ENCODE results near the gene MYO3A.

MYO3A gene

GRCh38 chr10:25933653-25934608, at the start of gene MYO3A:
TSS of gene MYO3A (plus strand) at chr10:25934229. CDS start at chr10:25952111, 17,882 bp downstream.
- DNase-seq, result no peak

- DNase-seq, result no peak
These were observed 45.4 kb upstream of the MYO3A start for GRCh38 chr10:25888627-25889026.

GRCh38 chr10:25890995-25891394, 43.0 kb upstream of the MYO3A start:
- DNase-seq, result no peak

DNA sequence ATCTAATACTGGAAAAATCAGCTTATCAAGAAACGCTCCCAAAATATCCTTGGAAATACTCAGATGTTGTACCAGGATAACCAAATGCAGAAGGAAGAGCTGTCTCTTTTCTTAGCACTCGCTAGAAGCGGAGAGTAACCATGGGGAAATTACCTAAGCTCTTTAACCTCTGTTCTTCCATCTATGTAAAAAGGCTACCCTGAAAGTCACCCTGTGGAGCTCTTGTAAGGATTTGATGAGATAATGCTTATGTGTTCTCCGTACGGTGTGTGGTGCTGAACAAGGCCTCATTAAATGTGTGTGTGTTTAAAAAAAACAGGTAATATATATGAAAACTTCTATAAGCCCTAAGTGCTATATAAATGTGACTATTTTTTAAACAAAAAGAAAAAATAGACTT, 38.2 kb upstream of the MYO3A start:
- DNase-seq, result no peak

GRCh38 chr10:25896421-25896820, 37.6 kb upstream of the MYO3A start:
- no peak for DNase-seq

- DNase-seq, result no peak
These were observed 34.7 kb upstream of the MYO3A start for GRCh38 chr10:25899304-25899703.

GRCh38 chr10:25901199-25901598, 32.8 kb upstream of the MYO3A start:
- no peak for DNase-seq

DNA sequence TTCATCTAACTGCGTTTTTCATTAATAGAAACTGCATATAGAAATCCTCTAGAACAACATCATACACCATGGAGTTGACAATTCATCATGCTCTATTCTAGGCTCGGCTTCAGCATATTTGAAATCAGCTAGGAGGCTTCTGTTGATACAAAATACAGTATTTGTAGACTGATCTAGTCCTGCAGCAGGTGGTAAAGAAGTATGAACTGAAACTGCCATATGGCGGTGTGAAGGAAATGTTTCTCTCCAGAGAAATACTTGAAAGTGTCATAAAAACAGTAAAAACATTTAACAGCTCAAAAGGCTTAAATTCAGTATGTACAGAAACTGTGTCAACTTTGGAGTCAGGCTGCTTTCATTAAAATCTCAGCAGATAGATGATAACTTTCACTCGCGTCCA, 32.0 kb upstream of the MYO3A start:
- no peak for DNase-seq

DNA sequence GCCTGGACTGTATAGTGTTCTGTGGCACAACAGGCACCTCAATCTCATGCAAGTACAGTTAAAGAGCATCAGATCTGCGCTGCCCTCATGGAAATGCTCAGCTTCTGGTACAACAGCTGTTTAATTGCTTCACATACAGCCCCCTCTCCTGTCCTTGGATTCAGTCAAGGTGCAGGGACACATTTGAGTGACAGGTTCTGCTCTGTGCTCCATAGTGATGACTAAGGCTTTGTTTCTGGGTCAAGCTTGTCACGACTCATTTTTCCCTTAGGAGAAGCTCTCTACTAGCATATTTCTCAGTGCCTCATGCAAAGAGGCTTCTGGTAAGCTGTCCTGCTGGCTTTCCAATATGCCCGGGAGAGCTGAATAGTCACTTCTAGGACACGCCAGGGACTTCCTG, 26.8 kb upstream of the MYO3A start:
- DNase-seq, result no peak

GRCh38 chr10:25912866-25913265, 21.2 kb upstream of the MYO3A start:
- DNase-seq, result no peak

- no peak for DNase-seq
These were observed 19.3 kb upstream of the MYO3A start for GRCh38 chr10:25914776-25915175.

DNA sequence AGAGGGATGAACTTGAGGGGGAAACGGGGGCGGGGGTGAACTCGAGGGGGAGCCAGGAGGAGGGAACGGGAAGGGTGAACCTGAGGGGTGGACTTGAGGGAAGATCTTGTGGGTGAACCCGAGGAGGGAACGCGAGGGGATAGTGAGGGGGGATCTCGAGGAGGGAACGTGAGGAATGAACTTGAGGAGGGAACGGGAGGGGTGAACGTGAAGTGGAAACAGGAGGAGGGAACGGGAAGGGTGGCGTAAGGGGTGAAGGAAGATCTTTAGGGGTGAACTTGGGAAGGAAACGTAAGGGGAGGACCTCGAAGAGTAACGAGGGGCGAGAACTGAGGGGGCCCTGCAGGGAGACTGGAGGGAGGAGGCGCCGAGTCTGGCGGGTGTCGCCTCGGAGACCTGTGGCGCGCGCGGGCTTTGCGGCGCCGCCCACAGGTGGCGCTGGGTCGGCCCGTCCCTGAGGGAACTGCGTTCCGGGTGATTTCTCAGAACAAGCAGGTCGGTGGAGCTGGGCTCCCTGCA, 651 bp downstream of the MYO3A start:
- no peak for DNase-seq

DNA sequence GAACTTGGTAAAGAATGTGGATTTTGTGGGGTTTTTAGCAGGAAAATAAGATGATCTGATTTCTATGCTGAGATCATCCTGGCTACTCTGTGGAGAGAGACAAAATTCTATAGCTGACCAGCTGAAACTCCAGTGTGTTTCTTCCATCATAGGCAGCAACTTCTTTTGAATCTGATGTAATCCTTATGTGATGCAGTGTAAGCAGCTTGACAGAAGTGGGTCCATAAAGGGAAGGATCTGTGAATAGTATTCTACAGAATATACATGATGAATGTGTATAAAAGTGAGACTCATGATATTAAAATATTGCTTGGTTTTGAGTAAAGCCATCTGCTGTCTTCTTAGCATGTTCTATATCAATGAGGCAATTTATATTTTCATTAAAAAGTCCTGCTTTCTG, 4.4 kb downstream of the MYO3A start:
- DNase-seq, result no peak

GRCh38 chr10:25944771-25945170, 10.7 kb downstream of the MYO3A start:
- DNase-seq, result no peak

DNA sequence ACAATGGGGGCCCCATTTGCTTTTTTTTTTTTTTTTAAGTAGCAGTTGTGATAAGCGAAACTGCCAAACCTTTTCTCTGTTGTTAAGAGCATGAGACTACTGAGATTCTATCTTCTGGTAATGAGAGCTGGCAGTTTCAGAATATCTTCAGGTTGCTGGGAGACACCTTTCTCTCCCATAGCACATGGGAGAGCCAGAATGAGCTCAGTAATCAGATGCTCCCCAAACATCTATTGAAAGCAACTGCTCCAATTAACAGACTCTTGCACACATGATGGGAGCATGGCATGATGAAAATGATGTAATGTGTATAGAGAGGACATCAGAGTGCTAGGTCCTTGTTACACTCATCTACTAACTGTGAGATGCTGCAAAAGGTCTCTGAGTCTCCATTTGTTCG, 18.8 kb downstream of the MYO3A start:
- no peak for DNase-seq

DNA sequence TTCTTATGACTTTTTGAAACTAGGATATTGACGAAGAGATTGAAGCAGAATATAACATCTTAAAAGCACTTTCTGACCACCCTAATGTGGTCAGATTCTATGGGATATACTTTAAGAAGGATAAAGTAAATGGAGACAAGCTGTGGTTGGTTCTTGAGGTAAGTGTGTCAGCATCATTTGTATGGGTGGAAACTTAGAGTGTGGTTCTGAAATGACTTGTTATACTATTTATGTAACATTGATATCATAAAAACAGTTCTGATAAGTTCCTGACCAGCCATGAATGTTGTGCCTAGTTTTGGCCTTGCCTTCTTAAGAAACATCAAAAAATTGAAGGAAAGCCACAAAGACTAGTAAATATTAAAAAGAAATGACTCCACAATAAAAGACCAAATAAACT, 20.8 kb downstream of the MYO3A start:
- no peak for DNase-seq

GRCh38 chr10:25959540-25960232, 25.7 kb downstream of the MYO3A start:
- no peak for DNase-seq

DNA sequence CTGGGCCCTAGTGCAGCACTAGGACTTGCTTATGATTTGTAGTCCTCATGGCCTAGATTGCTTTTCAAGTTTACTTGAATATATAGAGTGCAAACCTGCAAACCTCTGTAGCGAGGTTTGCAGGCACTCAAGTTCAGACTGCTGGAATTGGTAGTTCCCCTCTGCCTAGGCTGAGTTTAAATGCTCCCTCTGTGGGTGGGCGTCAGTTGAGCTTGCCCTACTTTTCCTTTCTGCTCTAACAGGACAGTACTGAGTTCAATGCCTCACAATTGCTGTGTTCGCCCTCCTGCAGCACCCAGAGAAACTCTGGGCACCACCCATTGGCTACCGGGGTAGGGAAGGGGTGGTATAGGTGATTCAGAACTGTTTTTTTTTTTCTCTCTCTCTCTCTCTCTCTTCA, 31.6 kb downstream of the MYO3A start:
- no peak for DNase-seq

DNA sequence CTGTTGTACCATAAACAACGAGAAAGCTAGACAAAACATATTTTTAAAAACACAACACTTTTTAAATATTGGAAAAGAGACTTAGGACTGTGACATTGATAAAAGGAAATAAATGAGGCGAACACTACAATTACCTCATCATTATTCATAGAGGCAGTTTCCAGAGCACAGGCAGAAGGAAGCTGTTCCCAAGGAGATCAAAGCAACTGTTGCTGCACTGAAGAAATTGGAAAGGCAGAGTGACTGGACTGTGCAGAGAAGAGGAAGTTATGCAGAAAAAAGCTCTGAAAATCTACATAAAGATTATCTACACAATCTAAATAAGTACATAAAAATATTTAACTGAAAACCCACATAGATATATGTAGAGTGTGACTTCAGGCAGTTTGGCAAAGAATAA, 32.8 kb downstream of the MYO3A start:
- no peak for DNase-seq

- no peak for DNase-seq
These were observed 38.6 kb downstream of the MYO3A start for GRCh38 chr10:25972631-25973030.

DNA sequence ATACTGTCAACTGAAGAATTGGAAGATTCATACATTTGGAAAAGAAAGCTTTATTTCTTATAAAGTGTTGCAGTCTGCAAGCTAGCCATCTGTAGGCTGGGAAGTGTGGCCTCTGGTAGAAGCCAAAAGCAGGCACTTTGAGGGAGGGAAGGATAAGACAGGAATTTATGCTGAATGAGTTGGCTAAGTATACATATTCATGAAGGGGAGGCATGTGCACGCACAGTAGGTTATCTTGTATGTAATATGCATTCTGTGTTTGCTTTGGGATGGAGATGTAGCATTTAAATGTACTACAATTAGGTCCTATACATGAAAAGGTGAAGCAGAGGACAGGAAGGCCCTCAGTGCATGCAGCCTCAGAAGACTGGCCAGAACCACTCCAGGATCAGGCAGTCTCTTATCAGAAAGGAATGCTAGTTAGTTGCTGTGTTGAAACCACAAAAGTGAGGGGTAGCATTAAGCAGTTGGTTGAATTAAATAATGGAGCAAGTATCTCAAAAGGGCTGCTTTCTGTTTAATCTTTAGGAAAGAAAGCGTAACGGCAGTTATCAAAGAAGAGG, 40.9 kb downstream of the MYO3A start:
- no peak for DNase-seq

DNA sequence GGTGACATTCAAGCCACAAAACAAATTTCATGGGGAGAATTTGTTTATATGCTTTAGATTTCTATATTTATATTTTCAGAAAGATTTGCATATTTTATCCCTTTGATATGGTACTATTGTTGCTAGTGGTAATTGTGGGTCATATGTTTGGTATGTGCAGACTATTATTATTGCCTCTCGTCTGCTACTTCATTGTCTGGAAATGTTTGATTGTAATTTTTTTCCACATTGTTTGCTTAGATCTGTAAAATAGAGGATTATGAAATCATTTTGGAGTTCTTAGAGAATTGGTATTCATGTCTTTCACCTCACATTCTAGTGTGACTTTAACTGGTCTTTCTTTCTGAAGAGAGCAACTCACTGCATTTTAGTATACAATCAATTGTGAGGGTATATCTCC, 44.7 kb downstream of the MYO3A start:
- DNase-seq, result no peak

- no peak for DNase-seq
These were observed 48.1 kb downstream of the MYO3A start for GRCh38 chr10:25982107-25982506.

- DNase-seq, result no peak
These were observed 54.6 kb downstream of the MYO3A start for GRCh38 chr10:25988583-25988982.
